Neural cell (in vitro differentiated cells): Measurements from ENCODE around the gene RNF169. TPM values are rescaled to one million over a fixed set of nuclear protein-coding genes. Genes with fewer than 3 reads are reported as not detected.

Experiments
- H2AFZ ChIP-seq: fragments of 200-600, 300-800 bp; sonication (generic), shearing (Covaris generic); 2 replicates; pipeline ENCODE4 v1.6.0; 2014; ENCODE audit warnings: low read depth, mild to moderate bottlenecking, antibody characterized with exemption, low read length, moderate library complexity
- H3F3A ChIP-seq: fragments of 200-600 bp; shearing (Covaris generic); 2 replicates; pipeline ENCODE4 v1.6.1; 2016; ENCODE audit warnings: mild to moderate bottlenecking, moderate library complexity, mixed read lengths, antibody characterized with exemption, low read length; ENCODE audit not compliant: insufficient read depth, poor library complexity, severe bottlenecking
- H3K27ac ChIP-seq: fragments of 200-600, 300-800 bp; sonication (generic), shearing (Covaris generic); 2 replicates; pipeline ENCODE4 v1.5.1; 2014; ENCODE audit warnings: mild to moderate bottlenecking, low read length, moderate library complexity
- H3K27me3 ChIP-seq: fragments of 300-800, 200-600 bp; sonication (generic), shearing (Covaris generic); 2 replicates; pipeline ENCODE4 v1.6.0; 2014; ENCODE audit warnings: mild to moderate bottlenecking, low read depth, low read length, moderate library complexity; ENCODE audit not compliant: insufficient read depth
- H3K36me3 ChIP-seq: fragments of 300-800, 200-600 bp; sonication (generic), shearing (Covaris generic); 2 replicates; pipeline ENCODE4 v1.5.1; 2014; ENCODE audit warnings: mild to moderate bottlenecking, antibody characterized with exemption, low read length, moderate library complexity; ENCODE audit not compliant: insufficient read depth
- H3K4me2 ChIP-seq: fragments of 300-800, 200-600 bp; sonication (generic), shearing (Covaris generic); 2 replicates; pipeline ENCODE4 v1.6.0; 2014; ENCODE audit warnings: mild to moderate bottlenecking, low read length
- H3K4me3 ChIP-seq: fragments of 300-800, 200-600 bp; sonication (generic), shearing (Covaris generic); 2 replicates; pipeline ENCODE4 v1.5.1; 2014; ENCODE audit warnings: mild to moderate bottlenecking, low read length, moderate library complexity
- H3K79me2 ChIP-seq: fragments of 200-600 bp; shearing (Covaris generic); replicated peaks from 2 replicates; pipeline ENCODE4 v1.6.0; 2014; ENCODE audit warnings: mild to moderate bottlenecking, low read length, moderate library complexity; ENCODE audit not compliant: insufficient read depth
- H3K9ac ChIP-seq: fragments of 300-800, 200-600 bp; sonication (generic), shearing (Covaris generic); 2 replicates; pipeline ENCODE4 v1.6.1; 2016; ENCODE audit warnings: mild to moderate bottlenecking, low read length, mixed read lengths
- H3K9me2 ChIP-seq: fragments of 200-600 bp; shearing (Covaris generic); 2 replicates; pipeline ENCODE4 v1.6.1; 2016; ENCODE audit warnings: mild to moderate bottlenecking, low read length, mixed read lengths; ENCODE audit not compliant: insufficient read depth
- H3K9me3 ChIP-seq: fragments of 200-600, 300-800 bp; sonication (generic), shearing (Covaris generic); 2 replicates; pipeline ENCODE4 v1.6.1; 2016; ENCODE audit warnings: mild to moderate bottlenecking, mixed run types, low read length, moderate library complexity, mixed read lengths
- H4K20me1 ChIP-seq: fragments of 200-600 bp; shearing (Covaris generic); 2 replicates; pipeline ENCODE4 v1.6.1; 2016; ENCODE audit warnings: mild to moderate bottlenecking, mixed run types; ENCODE audit not compliant: insufficient read depth
- EZH2 ChIP-seq: fragments of 200-600, 300-800 bp; shearing (Covaris generic), sonication (generic); IDR thresholded peaks from 2 replicates; pipeline ENCODE4 v1.6.1; 2014; ENCODE audit warnings: antibody characterized with exemption, low read length, borderline replicate concordance, mild to moderate bottlenecking; ENCODE audit not compliant: insufficient read depth, poor library complexity, severe bottlenecking
- POLR2AphosphoS5 ChIP-seq: IDR thresholded peaks from 2 replicates; pipeline ENCODE4 v1.6.1; 2012
- RAD21 ChIP-seq: fragments of 450-650 bp; conservative IDR thresholded peaks from 2 replicates; pipeline ENCODE4 v1.6.1; 2014; ENCODE audit warnings: antibody characterized with exemption, mild to moderate bottlenecking, moderate library complexity
- SMC3 ChIP-seq: fragments of 450-650 bp; conservative IDR thresholded peaks from 2 replicates; pipeline ENCODE4 v1.6.1; 2014; ENCODE audit warnings: antibody characterized with exemption, mild to moderate bottlenecking, moderate library complexity; ENCODE audit not compliant: poor library complexity
- polyA plus RNA-seq: library from polyadenylated mRNA; depleted of rRNA; stranded (reverse); fragments of >200 nt; gene quantifications from 2 replicates; pipeline ENCODE4 v1.2.3, GENCODE V29; 2014
- TF ChIP-seq, protein P1 (sequence below): fragments of 450-650 bp; IDR thresholded peaks from 2 replicates; pipeline ENCODE4 v1.5.1; 2014; ENCODE audit warnings: antibody characterized with exemption, mild to moderate bottlenecking, moderate library complexity; ENCODE audit not compliant: poor library complexity, severe bottlenecking
- TF ChIP-seq, protein P2 (sequence below): IDR thresholded peaks from 2 replicates; pipeline ENCODE4 v1.6.1; 2012; ENCODE audit warnings: borderline replicate concordance

The RNF169 gene
- polyA plus RNA-seq, 1 donor from 2014 or later, result 10.6 TPM

DNA sequence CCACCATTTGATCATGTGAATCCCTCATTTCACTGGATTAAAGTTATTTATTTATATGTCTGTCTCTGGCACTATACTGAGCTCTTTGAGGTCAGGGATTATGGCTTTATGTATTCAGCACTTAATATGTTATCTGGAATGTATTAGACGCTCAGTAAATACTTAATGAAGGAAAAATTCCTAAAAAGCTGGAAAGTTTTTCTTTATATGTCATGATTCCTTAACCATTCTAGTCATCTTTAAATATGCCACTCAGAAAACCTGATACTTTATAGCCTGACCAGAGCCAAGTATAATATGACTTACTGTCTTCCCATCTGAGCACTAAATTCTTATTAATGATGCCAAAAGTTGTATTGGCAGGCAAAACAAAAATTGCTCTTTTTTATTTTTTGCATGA is 27.1 kb downstream of the RNF169 start:
- Histone ChIP-seq H4K20me1 (no peaks in the 10 kb centered on the region), H3K36me3 (no peaks in the 10 kb centered on the region), H2AFZ (no peak overlapping the region), H3K9ac (no peak overlapping the region), H3K9me3 (no peaks in the 10 kb centered on the region), H3K4me2 (no peak overlapping the region), H3K27me3 (no peaks in the 10 kb centered on the region), H3K27ac (no peak overlapping the region), H3F3A (no peaks in the 10 kb centered on the region), H3K79me2 (peaks cover 31% of the 10 kb centered on the region), H3K4me3 (no peak overlapping the region), H3K9me2 (no peaks in the 10 kb centered on the region)
- TF ChIP-seq, protein P1, sequence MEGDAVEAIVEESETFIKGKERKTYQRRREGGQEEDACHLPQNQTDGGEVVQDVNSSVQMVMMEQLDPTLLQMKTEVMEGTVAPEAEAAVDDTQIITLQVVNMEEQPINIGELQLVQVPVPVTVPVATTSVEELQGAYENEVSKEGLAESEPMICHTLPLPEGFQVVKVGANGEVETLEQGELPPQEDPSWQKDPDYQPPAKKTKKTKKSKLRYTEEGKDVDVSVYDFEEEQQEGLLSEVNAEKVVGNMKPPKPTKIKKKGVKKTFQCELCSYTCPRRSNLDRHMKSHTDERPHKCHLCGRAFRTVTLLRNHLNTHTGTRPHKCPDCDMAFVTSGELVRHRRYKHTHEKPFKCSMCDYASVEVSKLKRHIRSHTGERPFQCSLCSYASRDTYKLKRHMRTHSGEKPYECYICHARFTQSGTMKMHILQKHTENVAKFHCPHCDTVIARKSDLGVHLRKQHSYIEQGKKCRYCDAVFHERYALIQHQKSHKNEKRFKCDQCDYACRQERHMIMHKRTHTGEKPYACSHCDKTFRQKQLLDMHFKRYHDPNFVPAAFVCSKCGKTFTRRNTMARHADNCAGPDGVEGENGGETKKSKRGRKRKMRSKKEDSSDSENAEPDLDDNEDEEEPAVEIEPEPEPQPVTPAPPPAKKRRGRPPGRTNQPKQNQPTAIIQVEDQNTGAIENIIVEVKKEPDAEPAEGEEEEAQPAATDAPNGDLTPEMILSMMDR, result no peak
- TF ChIP-seq SMC3, result no peak

DNA sequence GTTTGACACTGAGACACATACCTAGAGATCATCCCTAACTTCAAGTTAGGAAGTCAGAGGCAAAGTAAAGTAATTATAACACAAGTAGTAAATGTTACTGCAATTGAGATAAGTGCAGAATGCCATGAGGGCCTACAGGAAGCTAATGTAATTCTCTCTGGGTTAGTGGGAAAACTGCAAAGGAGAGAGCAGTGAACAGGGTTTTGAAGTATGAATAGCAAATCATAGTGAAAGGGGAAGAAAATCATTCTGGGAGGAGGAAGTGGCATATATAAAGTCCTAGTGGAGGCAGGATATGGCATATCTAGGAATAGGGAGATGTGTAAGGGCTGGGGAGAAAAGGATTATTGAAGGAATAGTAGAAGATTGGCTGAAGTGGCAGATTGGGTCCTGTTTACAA is 27.9 kb downstream of the RNF169 start:
- Histone ChIP-seq H3K9me2 (no peaks in the 10 kb centered on the region), H3K9me3 (no peaks in the 10 kb centered on the region), H4K20me1 (no peaks in the 10 kb centered on the region), H3K4me3 (no peak overlapping the region), H3K9ac (no peak overlapping the region), H3K27me3 (no peaks in the 10 kb centered on the region), H2AFZ (no peak overlapping the region), H3K4me2 (no peak overlapping the region), H3K36me3 (no peaks in the 10 kb centered on the region), H3K79me2 (peaks cover 26% of the 10 kb centered on the region), H3F3A (no peaks in the 10 kb centered on the region), H3K27ac (no peak overlapping the region)
- TF ChIP-seq, protein P1, result no peak
- TF ChIP-seq, protein P2, sequence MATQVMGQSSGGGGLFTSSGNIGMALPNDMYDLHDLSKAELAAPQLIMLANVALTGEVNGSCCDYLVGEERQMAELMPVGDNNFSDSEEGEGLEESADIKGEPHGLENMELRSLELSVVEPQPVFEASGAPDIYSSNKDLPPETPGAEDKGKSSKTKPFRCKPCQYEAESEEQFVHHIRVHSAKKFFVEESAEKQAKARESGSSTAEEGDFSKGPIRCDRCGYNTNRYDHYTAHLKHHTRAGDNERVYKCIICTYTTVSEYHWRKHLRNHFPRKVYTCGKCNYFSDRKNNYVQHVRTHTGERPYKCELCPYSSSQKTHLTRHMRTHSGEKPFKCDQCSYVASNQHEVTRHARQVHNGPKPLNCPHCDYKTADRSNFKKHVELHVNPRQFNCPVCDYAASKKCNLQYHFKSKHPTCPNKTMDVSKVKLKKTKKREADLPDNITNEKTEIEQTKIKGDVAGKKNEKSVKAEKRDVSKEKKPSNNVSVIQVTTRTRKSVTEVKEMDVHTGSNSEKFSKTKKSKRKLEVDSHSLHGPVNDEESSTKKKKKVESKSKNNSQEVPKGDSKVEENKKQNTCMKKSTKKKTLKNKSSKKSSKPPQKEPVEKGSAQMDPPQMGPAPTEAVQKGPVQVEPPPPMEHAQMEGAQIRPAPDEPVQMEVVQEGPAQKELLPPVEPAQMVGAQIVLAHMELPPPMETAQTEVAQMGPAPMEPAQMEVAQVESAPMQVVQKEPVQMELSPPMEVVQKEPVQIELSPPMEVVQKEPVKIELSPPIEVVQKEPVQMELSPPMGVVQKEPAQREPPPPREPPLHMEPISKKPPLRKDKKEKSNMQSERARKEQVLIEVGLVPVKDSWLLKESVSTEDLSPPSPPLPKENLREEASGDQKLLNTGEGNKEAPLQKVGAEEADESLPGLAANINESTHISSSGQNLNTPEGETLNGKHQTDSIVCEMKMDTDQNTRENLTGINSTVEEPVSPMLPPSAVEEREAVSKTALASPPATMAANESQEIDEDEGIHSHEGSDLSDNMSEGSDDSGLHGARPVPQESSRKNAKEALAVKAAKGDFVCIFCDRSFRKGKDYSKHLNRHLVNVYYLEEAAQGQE, result no peak

DNA sequence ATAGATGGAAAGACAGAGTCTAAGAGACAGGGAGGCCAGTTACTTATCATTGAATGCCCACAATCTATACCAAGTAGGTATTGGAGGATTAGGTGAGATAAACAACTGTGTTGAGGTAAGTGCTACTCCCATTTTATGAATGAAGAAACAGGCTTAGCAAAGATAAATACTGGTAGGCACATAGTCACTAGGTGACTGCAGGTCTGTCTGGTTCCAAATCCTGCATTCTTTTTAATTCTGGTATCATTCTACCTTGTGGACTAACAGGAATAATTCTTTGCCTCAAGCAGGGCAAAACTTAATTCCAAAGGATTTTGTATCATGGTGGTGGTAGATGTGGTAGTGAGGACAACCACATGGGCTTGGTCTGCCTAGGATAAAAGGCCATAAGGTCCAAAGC is 28.4 kb downstream of the RNF169 start:
- Histone ChIP-seq H3K36me3 (no peaks in the 10 kb centered on the region), H3K9me3 (no peaks in the 10 kb centered on the region), H3K9me2 (no peaks in the 10 kb centered on the region), H3K27me3 (no peaks in the 10 kb centered on the region), H3K4me2 (no peak overlapping the region), H4K20me1 (no peaks in the 10 kb centered on the region), H3K4me3 (no peak overlapping the region), H3K9ac (no peak overlapping the region), H3K79me2 (peaks cover 21% of the 10 kb centered on the region), H3F3A (no peaks in the 10 kb centered on the region), H2AFZ (no peak overlapping the region), H3K27ac (no peak overlapping the region)
- TF ChIP-seq, protein P1, result no peak
- TF ChIP-seq, protein P2, result no peak
- TF ChIP-seq POLR2AphosphoS5 (no peak), EZH2 (no peak), RAD21 (no peak)
